ENCODE data around the gene KCNMA1.
"Not testable (repeated sequence)": the region's sequence is repeated elsewhere in the genome, so short reads cannot be mapped to it uniquely, and the experiment has no call there.

The KCNMA1 gene

DNA sequence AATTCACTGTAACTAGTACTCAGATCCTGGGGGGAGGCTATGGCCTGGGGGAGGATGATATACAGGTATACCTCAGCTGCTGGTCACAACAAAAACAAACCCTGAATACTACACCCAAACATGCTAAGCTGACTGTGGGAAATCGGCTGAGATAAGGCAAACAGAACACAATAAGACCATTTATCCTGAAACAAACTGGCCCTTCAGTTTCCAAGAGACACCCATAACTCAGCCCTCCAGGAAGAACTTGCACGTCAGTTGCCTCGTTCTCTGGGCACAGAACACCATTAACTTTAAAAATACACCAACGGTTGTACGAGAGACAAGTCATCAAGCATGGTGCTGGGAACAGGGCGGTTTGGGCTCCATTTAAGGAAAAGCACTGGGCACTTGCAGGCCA is 24.1 kb upstream of the KCNMA1 start:
- DNase-seq, result no peak

DNA sequence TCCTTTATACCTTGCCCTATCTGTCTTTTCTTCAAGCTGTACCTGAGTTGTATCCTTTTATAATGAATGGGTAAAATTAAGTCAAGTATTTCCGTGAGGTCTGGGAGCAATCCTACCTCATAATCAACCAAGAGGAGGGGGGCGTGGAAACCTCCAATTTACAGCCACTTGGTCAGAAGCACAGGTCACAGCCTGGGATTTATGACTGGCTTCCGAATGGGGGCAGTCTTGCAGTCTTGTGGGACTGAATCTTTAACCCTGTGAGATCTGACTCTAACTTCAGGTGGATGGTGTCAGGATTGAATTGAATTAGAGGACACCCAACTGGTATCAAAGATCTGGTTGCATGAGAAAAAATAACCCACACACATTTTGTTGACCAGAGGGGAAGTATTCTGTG is 23.5 kb upstream of the KCNMA1 start:
- DNase-seq, result no peak

DNA sequence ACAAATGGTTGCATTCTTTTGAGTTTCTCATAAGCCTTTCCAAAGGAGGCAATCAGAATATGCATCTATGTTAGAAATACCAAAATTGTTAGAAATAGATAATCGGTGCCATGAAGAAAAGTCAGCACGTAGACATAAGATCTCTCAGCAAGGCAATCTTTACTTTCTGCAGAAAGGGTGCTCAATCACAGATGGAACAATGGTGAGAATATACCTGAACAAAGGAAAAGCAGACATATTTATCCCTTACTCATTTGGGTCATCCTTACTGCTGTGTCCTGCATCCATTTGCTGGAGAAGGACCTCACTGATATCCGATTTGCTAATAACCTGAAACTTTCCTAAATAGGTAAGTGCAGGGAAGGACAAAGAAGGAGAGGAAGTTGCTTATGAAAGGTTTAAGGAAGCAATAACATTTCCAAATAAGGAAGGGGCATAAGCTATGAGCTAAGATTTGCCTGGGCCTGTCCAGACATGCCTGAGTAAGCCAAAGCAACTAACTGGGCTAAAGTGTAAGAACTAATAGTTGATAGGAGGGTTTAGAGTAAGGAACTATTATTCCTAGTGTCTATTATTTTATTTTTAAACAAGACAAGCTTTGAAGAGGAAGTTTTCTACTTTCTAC is 21.6 kb upstream of the KCNMA1 start:
- DNase-seq, result not testable (repeated sequence)

DNA sequence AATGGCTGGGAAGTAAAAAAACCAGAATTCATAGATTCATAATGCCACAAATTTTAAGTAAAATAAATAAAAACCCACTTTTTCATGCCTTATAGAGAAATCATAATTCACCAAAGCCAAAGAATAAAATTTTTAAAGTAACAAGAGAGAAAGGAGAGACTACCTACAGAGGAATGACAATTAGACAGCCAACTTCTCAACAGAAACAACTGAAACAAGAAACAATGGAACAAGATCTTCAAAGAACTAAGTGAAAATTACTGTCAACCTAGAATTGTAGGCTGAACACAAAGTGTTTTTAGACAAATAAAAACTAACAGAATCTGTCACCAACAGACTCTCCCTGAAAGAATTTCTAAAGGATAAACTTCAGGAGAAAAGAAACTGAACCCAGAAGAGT is 15.6 kb upstream of the KCNMA1 start:
- DNase-seq, result no peak

DNA sequence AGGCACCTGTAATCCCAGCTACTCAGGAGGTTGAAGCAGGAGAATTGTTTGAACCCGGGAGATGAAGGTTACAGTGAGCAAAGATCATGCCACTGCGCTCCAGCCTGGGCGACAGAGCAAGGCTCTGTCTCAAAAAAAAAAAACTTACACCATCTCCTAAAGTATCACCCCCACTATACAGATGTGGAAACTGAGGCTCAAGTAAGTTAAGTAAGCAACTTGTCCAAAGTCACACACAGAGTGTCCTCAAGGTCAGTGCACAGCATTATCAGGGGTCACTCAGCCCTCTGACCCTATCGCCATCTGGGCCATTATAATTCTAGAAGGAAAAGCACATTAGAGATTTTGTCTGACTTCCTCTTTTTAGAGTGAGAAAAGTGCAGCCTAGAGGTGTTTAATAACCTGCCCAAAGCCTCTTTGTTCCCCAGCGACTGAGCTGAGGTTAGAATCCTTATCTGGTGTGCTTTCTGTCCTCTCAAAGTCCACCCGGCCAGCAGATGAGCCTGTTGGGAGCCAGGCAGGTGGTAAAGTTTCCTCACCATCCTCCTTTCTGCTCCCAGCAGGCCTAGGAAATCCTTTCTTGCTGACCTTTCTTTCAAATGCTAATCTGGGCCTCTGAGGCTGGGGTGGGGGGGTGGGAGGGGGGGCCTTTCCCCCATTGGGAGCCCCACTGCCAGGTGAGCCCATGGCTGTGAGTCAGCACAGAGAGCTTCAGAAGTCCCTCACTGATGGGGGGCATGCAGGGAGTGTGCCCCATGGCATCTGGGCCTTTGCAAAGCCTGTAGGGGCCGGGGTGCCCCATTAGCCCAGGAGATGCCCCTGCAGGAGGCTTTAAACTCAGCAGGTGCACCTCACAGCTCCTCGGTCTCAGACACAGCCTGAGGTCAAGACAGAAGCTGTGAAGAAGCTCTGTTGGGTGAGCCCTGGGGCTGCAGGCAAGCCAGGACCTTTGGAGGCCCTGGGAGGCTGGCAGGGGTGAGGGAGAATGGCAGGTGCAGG is 12.0 kb upstream of the KCNMA1 start:
- no peak for DNase-seq

DNA sequence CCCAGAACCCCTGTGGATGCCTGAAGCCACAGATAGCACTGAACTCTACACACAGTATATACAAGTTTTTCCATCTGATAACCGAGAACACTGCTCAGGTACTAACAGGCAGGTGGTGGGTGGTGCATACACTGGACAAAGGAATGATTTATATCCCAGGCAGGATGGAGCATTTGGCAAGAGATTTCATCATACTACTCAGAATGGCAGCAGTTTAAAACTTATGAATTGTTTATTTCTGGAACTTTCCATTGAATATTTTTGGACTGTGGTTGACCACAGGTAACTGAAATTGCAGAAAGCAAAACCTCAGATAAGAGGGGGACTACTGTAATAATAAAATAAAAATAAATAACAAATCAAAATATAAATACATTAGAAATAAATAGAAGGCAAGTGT is 10.9 kb upstream of the KCNMA1 start:
- no peak for DNase-seq

DNA sequence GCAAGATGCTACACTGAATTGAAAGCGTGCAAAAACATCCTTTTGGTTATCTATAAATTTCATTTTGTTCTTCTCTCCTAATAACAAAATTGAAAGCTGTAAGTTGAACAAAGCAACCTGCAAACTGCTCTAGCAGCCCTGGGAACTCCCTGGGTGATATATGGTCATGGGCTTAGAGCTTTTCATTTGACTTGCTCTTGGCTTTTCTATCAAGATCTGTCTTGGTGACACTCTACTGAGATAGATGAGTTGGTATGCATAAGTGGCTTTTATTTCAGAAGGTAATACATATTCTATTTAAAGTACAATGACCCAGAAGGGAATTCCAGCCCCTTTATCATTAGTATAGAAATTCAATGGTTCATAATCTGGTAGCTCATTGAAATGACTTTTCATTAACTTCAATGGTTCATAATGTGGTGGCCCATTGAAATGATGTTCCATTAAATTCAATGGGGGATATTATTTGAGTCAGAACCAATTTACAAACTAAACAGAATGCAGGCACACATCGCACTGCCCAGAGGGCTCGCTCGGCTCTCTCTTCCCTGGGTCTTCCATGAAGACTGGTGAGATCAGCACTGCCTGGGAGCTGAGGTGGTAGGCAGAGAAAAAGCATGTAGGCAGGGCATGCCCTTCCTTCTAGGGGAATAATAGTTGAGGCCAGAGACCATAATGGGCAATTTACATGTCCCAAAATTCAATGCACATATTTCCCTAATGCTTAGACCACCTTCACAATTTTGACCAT is 10.1 kb upstream of the KCNMA1 start:
- no peak for DNase-seq

DNA sequence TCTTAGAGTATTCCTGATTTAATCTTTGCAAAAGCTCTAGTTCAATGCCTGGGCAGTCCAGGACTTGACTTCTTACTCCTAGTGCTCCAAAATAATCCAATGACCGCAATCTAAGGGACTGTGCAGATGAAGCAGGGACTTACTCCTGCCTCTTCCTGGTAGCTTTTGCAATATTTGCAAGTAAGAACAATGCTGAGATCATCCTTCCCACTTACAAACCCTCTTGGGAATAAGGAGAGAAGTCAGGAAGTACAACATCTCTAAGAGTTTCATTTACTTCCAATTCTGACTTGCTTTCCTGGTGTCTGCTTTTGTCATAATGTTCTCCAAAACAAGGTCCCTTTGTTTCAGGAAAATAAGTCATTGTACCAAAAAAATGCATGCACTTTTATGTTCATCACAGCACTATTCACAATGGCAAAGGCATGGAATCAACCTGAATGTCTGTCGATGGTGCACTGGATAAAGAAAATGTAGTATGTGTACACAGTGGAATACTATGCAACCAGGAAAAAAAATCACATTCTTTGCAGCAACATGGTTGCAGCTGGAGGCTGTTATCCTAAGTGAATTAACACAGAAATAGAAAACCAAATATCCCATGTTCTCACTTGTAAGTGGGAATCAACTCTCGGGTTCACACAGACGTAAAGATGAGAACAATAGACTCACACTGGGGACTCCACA is 7.1 kb upstream of the KCNMA1 start:
- DNase-seq, result no peak

DNA sequence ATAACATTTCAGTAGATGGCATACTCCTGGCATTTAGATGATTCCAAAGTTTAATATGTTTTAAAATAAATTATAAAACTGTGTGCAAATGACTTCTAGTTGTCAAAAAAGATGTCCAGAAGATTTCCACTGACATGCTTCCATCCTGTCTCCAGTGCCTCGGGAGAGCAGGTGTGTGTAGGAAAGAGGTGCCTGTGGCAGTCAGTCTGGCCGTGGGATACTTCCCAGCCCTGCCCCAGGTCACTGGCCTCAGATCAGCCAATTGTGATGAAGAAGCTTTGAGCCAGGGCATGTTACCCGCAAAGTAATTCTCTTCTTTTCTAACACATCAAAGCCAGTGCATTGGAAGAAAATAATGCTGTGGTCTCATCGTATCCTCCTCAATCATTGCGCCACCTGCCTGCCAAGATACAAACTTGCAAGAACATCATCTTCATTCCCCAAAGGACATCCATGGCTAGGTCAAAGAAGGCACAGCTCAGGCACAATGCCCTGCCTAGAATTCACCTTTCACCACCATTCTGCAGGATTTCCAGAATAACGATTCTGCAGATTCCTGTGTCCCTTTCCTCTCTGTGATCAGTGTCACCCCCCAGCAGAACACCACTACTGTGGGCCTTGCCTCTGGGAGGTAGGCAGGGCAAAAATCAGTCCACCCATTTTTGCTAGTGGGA is 6.3 kb upstream of the KCNMA1 start:
- DNase-seq, result peak; percentile 71

DNA sequence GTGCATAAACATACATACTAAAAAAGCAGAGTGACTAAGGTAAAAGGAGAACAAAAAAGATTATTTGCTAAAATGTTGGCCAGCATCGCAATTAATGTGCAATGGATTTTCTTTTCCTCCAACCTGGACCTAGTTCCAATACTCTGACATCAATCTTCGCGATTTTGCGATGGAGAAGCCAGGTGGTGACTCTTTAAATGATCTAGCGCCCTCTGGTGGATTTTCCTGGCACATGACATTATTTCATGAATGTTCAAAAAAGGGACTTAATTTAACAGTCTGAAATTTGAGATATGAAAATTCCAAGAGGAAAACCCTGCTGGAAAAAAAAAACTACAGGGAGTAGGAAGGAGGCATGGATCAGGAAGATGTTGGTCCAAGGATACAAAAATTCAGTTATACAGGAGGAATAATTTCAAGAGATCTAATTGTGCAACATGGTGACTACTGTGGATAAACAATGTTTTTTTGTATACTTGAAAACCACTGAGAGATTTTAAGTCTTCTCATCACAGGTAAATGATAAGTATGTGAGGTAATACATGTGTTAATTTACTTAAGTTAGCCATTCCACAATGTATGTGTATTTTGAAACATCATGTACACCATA is 4.3 kb upstream of the KCNMA1 start:
- peak; percentile 80 for DNase-seq

DNA sequence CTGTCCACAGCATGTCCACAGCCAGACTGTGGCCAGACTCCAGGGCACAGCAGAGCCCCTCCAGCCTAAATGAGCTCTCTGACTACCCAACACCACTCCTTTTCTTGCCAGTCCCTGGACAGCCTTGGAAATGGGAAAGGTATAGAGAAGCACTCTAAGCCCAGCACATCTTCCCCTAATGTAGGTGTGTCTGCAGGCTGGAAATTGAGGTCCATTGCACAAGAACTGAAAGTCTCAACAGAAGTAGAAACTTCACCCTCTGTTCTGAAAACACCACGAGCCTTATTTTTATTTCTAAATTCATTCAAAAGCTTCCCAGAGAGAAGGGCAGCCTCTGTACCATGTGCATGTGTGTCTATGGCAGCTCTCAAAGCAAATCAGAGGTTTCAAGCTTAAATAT is 3.7 kb upstream of the KCNMA1 start:
- DNase-seq, result no peak

DNA sequence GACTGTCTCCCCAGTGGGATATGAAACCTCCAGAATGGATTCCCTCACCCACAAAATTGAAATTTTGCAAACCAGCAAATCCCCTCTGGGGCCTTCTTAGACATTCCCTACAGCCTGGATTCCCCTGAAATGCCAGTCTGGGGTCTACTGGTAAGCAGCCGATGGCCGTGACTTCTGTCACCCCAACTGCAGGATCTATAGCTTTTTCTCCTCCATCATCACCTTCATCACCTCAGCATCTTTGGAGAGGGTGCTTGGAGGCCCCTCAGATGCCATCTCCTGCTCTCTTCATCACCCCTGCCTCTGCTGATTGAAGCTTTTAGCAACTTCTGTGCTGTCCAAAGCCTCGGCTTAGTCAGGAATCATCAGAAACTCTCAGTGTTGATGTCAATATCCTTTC is 2.6 kb upstream of the KCNMA1 start:
- DNase-seq, result no peak

DNA sequence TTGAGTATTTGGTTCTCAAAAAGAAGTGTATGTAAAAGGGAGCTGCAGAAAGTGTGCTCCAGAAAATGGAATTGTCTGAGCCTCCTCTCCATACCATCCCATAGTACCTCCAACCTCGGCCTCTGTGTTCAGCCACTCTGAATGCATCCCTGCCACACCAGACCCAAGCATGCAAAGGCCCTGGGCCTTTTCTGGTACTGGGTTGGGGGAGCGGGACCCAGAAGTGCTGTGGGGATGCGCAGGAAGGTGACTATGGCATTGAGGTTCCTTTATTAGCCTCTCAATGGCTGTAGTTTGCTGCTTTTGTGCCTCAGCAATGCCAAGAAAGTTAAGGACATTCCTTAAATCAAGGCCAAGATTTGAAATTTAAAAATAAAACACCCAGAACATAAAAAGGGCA is 2.1 kb upstream of the KCNMA1 start:
- DNase-seq, result no peak

DNA sequence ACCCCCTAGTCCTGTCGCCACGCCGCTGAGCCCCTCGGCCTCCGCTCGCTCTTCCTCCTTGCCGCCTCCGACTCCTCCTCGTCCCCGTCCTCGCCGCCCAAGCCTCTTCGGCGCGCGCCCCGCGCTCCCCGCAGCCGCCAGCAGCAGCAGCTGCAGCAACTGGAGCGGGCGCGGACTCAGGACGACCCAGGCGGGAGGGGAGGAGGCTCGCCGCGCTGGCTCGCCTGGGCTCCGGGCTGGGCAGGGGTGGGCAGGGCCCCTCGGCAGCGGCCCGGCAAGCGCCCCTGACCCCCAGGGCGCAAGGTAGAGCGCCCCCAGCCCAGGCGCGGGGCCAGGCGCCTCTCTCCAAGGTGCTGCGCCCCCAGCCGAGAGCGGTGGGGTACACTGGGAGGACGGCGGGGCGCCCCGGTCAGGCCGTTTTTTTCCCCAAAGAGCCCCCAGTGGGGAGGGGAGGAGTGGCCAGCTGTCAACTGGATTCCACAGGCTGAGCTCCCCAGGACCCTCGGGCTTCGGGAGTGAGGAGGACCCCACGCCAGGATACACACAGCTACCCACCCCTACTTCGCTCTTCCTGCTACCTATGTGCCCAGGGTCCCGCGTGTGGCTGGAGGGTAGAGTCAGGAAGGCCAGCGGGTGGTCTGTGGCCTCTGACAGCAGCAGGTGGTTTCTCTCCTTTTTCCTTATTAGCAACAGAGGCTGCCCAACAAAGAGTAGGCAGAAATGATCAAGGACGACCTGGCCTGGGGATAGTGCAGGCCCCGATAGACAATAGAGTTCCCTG is 903 bp upstream of the KCNMA1 start:
- DNase-seq, result peak; percentile 60

DNA sequence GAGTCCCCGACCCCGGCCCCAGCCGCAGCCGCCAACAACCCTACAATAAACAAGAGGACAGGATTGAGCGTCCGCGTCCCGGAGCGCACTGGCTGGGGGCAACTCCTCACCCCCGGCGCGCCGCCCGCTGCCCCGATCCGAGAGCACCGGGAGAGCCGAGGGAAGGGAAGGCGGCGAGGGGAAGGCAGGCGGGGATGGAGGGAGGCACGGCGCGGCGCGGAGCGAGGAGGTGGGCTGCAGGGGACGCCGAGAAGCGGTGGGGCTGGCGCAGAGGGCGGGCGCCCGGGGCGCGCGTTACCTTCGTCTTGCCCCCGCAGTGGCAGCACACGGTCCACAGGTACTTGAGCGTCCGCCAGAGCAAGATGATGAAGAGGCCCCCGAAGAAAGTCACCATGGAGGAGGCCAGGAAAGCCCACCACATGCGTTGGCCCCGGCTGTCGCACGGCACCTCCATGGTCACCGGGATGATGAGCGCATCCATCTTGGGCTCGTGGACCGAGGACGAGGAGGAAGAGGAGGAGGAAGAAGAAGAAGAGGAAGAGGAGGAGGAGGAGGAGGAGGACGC is 559 bp downstream of the KCNMA1 start:
- DNase-seq, result peak; percentile 37

DNA sequence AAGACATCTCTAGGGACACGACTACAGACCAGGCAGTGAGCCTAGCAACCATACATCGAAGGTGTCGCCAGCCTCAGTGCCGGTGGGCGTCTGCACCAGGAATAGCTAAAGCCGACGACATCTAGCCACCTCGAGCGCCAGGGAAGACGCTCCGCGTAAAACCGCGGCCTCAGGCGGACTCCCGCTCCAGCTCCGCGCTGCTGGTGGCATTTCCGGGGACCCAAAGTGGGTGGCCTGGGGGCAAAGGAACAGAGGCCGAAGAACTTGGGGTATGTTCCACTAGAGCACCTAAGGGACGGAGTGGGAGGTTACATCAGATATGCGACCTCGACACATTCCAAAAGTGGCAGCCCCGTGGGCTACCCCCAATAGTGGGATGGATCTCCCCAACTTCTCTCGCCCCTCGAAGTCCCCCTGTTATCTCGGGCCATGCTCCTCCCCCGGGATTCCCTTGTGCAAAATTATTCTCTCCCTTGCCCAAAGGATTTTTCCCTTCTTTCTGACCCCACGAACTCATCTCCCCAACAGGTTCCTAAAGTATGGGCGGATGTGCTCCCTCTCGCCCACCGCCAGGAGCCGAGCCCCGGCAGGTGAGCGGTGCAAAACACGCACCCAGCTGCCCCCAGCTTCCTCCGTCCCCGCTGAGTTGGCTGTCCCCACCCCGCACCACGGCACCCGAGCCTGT is 1.2 kb downstream of the KCNMA1 start:
- DNase-seq, result peak; percentile 50

DNA sequence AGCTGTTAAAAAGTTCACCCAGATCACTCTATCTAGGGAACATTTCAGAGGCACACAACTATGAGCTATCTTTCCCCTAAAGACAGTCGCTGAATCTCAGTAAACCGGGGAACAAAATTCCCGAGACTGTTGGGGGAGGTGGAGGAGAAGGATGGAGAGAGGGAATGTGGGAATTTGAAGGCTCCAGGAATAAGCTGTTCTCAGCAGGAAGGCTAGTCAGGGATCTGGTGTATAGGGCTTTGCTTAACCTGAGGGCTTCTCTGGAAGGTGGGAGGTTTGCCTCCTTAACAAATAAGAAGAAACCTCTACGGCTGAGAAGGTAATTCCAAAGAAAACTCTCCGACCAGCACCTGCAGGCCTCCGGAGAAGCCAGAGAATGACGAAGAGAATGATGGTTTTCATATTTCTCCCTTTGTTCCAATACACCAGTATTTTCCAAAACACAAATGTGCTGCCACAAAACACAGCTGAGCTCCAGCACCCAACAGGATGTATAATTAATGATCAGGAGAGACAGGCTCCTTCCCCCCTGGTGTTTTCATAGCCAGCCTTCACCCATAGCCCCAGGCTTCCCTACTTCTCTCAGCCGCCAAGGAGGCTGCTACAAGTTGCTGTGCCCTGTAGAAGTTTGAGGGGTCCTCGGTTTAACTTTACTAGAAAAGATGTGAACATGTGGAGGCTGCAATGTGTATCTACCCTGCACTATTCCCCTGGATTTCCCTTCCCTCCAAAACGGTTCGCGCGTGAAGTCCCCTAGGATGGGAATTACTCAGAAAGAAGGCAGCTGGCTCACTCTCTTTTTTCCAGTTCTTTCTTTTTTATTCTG is 2.0 kb downstream of the KCNMA1 start:
- peak; percentile 51 for DNase-seq

DNA sequence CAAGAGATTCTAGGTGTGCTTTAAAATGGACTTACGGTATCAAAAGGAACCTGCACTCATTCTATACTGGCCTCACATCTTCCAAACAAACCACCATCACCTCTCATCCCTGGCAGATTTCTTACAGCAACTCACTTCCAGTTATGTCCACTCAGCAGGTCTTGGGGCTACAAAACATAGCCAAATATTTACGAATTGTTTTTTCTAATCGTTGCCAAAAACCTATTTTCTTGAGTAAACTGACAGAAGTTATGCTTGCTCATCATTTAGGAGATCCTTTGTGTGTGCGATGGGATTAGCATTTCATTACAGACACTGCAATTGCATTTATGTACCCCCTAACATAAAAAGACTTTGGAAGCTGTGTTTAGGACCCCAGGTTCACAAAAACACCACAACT is 2.7 kb downstream of the KCNMA1 start:
- no peak for DNase-seq

DNA sequence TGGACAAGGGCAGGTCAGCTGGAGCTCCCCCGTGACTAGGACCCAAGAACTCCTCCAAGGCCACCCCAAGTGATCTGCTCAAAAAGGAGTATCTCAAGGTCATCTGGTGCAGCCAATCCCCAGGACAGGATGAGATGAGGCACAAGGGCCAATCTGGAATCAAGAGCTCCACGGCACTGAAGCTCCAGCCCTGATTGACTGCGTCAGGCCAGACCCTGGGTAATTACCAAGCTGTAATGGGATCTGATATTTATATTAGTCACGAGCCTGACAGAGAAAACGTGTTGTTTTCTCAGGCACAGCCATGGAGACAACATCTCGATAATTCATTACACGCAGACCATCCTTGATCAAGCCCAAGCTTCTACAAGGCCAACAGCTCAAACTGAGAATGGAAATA is 4.2 kb downstream of the KCNMA1 start:
- no peak for DNase-seq
